Measurements from ENCODE around the gene SLC24A3.

DNA sequence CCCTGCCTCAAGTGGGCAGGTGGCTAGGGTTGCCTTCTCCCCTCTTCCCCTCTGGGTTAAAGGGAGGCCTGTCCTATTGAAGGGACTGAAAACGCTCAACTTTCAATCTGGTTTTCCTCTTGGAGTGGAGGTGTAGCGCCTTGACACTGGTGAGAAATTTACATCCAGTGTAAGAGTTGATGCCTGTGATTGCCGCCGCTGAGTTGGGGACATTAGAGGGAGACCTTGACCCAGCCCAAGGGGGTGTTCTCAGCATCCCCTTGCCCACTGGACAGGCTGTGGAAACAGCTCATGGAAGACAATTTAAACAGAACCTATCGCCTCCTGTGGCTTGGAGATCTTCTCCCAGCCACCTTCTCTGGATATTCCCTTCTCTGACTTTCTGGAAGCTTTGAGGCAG is 61.6 kb downstream of the SLC24A3 start:
- TF ChIP-seq, protein P1, sequence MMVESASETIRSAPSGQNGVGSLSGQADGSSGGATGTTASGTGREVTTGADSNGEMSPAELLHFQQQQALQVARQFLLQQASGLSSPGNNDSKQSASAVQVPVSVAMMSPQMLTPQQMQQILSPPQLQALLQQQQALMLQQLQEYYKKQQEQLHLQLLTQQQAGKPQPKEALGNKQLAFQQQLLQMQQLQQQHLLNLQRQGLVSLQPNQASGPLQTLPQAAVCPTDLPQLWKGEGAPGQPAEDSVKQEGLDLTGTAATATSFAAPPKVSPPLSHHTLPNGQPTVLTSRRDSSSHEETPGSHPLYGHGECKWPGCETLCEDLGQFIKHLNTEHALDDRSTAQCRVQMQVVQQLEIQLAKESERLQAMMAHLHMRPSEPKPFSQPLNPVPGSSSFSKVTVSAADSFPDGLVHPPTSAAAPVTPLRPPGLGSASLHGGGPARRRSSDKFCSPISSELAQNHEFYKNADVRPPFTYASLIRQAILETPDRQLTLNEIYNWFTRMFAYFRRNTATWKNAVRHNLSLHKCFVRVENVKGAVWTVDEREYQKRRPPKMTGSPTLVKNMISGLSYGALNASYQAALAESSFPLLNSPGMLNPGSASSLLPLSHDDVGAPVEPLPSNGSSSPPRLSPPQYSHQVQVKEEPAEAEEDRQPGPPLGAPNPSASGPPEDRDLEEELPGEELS (CRISPR knock-in tag; IDR thresholded peaks at IDR 0.05): no peak
- TF ChIP-seq, protein P2, sequence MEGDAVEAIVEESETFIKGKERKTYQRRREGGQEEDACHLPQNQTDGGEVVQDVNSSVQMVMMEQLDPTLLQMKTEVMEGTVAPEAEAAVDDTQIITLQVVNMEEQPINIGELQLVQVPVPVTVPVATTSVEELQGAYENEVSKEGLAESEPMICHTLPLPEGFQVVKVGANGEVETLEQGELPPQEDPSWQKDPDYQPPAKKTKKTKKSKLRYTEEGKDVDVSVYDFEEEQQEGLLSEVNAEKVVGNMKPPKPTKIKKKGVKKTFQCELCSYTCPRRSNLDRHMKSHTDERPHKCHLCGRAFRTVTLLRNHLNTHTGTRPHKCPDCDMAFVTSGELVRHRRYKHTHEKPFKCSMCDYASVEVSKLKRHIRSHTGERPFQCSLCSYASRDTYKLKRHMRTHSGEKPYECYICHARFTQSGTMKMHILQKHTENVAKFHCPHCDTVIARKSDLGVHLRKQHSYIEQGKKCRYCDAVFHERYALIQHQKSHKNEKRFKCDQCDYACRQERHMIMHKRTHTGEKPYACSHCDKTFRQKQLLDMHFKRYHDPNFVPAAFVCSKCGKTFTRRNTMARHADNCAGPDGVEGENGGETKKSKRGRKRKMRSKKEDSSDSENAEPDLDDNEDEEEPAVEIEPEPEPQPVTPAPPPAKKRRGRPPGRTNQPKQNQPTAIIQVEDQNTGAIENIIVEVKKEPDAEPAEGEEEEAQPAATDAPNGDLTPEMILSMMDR (CRISPR knock-in tag; IDR thresholded peaks at IDR 0.05): no peak
